ENCODE data around the gene EXPH5.
A peak's percentile ranks its signal among the peaks of the same experiment; 100 is the strongest.

EXPH5 gene

DNA sequence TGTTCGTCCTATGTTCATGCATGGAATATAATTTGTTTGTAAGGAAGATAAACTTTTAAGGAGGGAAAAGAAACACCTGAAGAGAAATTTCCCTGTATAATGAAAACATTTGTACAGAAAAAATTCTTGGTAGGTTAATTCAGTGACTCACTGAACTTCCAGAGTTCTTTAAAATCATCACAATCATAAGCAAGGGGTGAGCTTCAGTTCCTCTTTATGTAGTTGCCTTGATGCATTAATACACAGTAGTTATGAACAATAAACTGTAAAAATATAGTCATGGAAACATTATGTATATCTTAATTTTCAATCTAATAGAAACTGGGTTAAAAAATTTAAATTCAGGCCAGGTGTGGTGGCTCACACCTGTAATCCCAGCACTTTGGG lies 125.1 kb downstream of the EXPH5 start:
- DNase-seq: no peak
- ATAC-seq: no peak

DNA sequence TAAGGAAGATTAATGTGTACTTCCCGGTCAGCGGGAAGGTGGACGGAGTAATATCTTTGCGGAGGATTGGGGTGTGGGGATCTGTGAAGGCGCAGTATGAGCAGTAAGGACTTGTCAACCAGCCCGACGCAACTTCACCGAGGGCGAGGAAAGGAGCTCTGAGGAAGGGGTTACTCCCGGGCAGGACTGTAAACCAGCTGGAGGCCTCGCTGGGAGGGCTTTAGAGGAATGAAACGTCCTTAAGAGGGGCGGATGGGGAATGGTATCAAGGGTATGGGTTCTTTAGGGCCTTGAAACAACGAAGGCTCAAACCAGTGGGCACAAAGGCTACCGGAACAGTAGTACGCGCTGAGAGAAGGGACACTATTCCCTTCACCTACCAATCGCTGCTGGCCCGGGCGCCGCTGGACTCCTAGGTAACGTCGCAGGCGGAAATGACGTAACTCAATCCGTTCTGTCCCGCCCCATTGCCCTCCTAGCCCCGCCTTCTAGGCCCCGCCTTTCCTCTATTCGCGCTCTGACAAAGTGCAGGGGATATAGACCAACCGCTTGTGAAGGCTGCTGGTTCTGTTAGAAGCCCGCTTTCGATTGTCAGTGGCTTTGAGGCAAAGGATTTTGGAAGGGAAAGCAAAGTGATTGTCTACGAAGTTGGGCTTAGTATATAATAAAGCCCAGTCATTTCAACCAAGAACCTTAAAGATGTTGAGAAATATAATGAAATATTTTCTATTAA lies 126.3 kb downstream of the EXPH5 start, which contains the start of gene C11orf65:
Gene C11orf65 (minus strand): TSS at position 439 of the 733 bp plus-strand sequence. CDS start 5,970 bp downstream, outside the sequence.
- ATAC-seq (peak; percentile 100), DNase-seq (peak; percentile 94)

DNA sequence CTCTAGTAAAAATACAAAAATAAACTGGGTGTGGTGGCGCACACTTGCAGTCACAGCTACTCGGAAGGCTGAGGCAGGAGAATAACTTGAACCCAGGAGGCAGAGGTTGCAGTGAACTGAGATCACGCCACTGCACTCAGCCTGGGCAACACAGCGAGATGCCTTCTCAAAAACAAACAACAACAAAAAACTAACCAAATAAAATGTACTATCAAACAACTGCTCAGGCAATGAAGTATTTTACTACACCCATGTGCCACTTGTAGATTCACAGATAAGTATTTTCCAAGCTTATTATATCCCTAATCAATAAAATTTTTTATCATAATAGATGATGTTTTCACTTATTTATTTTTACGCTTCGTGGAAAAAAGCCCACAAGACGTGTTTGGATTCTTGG lies 127.2 kb downstream of the EXPH5 start:
- DNase-seq (no peak), ATAC-seq (no peak)
